Loucy (cell line): ENCODE data around the gene BPTF.
"Not testable (repeated sequence)": the region's sequence is repeated elsewhere in the genome, so short reads cannot be mapped to it uniquely, and the experiment has no call there.

Source experiments
- H2AFZ ChIP-seq: fragments of 200-600 bp; sonication (generic); 2 replicates; pipeline ENCODE4 v1.6.0; 2016; ENCODE audit warnings: antibody characterized with exemption, mild to moderate bottlenecking, low read length, moderate library complexity
- H3F3A ChIP-seq: fragments of 200-600 bp; 2 replicates; pipeline ENCODE4 v1.6.0; 2016; ENCODE audit warnings: antibody characterized with exemption, low read depth, mild to moderate bottlenecking
- H3K27me3 ChIP-seq: fragments of 200-600 bp; sonication (generic); 2 replicates; pipeline ENCODE4 v1.6.1; 2014; ENCODE audit warnings: low read length, mild to moderate bottlenecking; ENCODE audit not compliant: insufficient read depth, poor library complexity, severe bottlenecking
- H3K36me3 ChIP-seq: fragments of 200-600 bp; sonication (generic); 2 replicates; pipeline ENCODE4 v1.6.1; 2016; ENCODE audit warnings: low read length; ENCODE audit not compliant: insufficient read depth
- H3K4me1 ChIP-seq: fragments of 200-600 bp; sonication (generic); 2 replicates; pipeline ENCODE4 v1.5.1; 2014; ENCODE audit warnings: low read length, mild to moderate bottlenecking; ENCODE audit not compliant: insufficient read depth, poor library complexity, severe bottlenecking
- H3K4me2 ChIP-seq: fragments of 200-600 bp; sonication (generic); 2 replicates; pipeline ENCODE4 v1.6.0; 2014; ENCODE audit warnings: antibody characterized with exemption, low read length, low read depth, mild to moderate bottlenecking; ENCODE audit not compliant: poor library complexity, severe bottlenecking
- H3K4me3 ChIP-seq: fragments of 200-600 bp; sonication (generic); 2 replicates; pipeline ENCODE4 v1.5.1; 2014; ENCODE audit warnings: low read length, mild to moderate bottlenecking, mixed read lengths; ENCODE audit not compliant: poor library complexity, severe bottlenecking
- H3K79me2 ChIP-seq: fragments of 200-600 bp; sonication (generic); 2 replicates; pipeline ENCODE4 v1.6.1; 2014; ENCODE audit warnings: low read length; ENCODE audit not compliant: insufficient read depth
- H3K9ac ChIP-seq: fragments of 200-600 bp; sonication (generic); 2 replicates; pipeline ENCODE4 v1.6.0; 2014; ENCODE audit warnings: mild to moderate bottlenecking, low read depth, low read length, moderate library complexity; ENCODE audit not compliant: poor library complexity, severe bottlenecking
- H3K9me2 ChIP-seq: fragments of 200-600 bp; sonication (generic); replicated peaks from 2 replicates; pipeline ENCODE4 v1.6.1; 2016; ENCODE audit warnings: low read depth, low read length, mixed read lengths
- H3K9me3 ChIP-seq: fragments of 200-600 bp; sonication (generic); 2 replicates; pipeline ENCODE4 v1.6.1; 2014; ENCODE audit warnings: mild to moderate bottlenecking, antibody characterized with exemption, low read length, low read depth; ENCODE audit not compliant: insufficient read depth
- H4K20me1 ChIP-seq: fragments of 200-600 bp; sonication (generic); 2 replicates; pipeline ENCODE4 v1.6.0; 2014; ENCODE audit warnings: antibody characterized with exemption, low read length, mild to moderate bottlenecking; ENCODE audit not compliant: insufficient read depth, poor library complexity, severe bottlenecking
- EZH2phosphoT487 ChIP-seq: fragments of 200-600 bp; IDR thresholded peaks from 2 replicates; pipeline ENCODE4 v1.6.1; 2018; ENCODE audit warnings: antibody characterized with exemption, mild to moderate bottlenecking, moderate library complexity, borderline replicate concordance
- TF ChIP-seq, protein P1 (sequence below): fragments of 200-600 bp; sonication (generic); conservative IDR thresholded peaks from 2 replicates; pipeline ENCODE4 v1.5.1; 2014; ENCODE audit warnings: mild to moderate bottlenecking, antibody characterized with exemption, low read length

Gene BPTF

DNA sequence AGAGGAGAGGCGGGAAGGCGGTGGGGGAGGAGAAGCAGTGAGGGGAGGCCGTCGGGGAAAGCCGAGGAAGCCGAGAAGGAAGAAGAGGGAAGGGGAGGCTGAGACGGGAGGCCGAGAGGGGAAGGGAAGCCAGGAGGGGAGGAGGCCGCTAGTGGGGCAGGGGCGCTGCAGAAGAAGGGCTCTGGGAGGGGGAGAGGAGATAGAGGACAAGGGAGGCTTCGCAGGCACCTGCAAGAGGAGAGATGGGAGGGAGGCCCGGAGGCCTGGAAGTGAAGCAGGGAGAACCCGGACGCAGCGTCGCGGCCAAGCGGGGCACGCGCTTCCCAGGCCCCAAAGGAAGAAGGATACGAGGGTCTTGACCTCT lies 168.7 kb downstream of the BPTF start:
- Histone ChIP-seq H3K9ac (peak overlapping the region; percentile 92), H4K20me1 (no peaks in the 10 kb centered on the region), H3K36me3 (no peaks in the 10 kb centered on the region), H3K9me2 (no peaks in the 10 kb centered on the region), H2AFZ (peak overlapping the region; percentile 96), H3K4me3 (peak overlapping the region; percentile 97), H3K4me2 (peak overlapping the region; percentile 76), H3K9me3 (no peaks in the 10 kb centered on the region), H3K27me3 (no peaks in the 10 kb centered on the region), H3K79me2 (no peaks in the 10 kb centered on the region; the same call in 1 of the 2 replicates), H3K4me1 (peaks cover 10% of the 10 kb centered on the region), H3F3A (no peaks in the 10 kb centered on the region)
- TF ChIP-seq, protein P1, sequence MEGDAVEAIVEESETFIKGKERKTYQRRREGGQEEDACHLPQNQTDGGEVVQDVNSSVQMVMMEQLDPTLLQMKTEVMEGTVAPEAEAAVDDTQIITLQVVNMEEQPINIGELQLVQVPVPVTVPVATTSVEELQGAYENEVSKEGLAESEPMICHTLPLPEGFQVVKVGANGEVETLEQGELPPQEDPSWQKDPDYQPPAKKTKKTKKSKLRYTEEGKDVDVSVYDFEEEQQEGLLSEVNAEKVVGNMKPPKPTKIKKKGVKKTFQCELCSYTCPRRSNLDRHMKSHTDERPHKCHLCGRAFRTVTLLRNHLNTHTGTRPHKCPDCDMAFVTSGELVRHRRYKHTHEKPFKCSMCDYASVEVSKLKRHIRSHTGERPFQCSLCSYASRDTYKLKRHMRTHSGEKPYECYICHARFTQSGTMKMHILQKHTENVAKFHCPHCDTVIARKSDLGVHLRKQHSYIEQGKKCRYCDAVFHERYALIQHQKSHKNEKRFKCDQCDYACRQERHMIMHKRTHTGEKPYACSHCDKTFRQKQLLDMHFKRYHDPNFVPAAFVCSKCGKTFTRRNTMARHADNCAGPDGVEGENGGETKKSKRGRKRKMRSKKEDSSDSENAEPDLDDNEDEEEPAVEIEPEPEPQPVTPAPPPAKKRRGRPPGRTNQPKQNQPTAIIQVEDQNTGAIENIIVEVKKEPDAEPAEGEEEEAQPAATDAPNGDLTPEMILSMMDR, result no peak
- TF ChIP-seq EZH2phosphoT487, result no peak

DNA sequence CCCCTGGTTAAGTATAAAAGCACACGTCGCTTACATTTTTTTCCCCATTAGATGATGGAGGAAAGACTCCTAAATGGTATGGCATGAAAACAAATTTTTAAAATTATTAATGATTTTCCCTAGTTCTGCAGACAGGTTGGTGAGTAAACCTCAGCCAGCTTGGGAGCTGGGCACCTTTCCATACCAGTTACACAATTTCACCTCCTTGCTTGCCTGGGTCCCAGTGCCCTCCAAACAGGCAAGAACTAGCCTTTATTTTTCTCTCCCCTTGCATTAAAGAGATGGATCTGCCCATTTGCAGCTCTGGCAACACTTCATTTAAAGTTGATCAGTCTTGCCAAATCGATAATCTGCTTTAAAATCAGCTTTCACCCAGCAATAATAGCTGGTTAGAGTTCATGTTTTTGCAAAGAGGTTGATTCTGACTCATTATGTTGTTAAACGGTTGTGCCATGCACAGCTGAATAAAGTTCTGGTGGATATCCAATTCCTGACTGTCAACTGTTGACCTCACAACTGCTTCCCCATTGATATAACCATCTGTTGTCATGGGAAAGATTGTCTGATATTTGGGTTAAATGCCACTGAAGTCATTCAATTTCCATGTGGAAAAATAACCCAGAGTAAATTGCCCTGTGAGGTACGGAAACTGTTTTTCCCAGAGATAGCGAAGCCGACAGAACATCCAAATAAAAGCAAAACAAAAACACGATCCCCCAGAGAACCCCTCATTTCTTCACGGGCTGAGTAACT lies 169.7 kb downstream of the BPTF start:
- Histone ChIP-seq H3K4me1 (peaks cover 10% of the 10 kb centered on the region), H3K79me2 (no peaks in the 10 kb centered on the region; the same call in 1 of the 2 replicates), H3K27me3 (no peaks in the 10 kb centered on the region), H2AFZ (peak overlapping the region; percentile 13; the same call in 1 of the 2 replicates), H3F3A (no peaks in the 10 kb centered on the region), H4K20me1 (no peaks in the 10 kb centered on the region), H3K4me2 (peak overlapping the region; percentile 76), H3K9me2 (no peaks in the 10 kb centered on the region), H3K4me3 (peak overlapping the region; percentile 97), H3K9me3 (no peaks in the 10 kb centered on the region), H3K9ac (peak overlapping the region; percentile 30), H3K36me3 (no peaks in the 10 kb centered on the region)
- no peak for TF ChIP-seq EZH2phosphoT487
- TF ChIP-seq, protein P1, result no peak

DNA sequence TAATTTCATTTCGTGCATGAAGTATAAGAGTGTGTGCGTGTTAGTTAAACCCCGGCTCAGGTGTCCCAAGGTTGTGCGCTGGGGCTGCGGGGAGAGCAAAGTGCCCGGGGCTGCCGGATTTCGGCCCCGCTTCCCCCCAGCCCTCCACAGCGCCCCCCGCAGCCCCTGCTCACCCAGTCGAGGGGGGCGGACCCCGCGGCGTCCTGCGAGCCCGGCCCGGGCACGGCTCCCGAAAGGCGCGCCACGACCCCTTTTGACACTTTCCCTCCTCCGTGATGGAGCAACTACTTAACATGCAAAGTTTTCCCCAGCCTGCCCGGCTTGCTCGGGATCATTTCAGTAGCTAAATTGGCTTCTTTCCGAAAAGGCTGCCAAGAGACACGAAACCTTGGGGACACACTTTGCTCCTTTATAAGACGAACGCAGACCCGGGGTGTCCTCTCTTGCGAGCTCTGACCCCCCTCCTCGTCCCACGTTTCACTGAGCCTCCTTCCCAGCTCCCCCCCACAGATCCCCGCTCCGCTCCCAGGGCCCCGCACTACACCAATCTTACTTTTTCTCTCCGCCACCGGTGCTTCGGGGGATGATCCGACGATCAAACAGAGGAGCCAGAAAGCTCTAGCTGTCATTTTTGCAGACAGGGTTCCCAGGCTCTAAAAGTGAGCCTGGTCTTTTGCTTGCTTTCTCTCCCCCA lies 170.4 kb downstream of the BPTF start:
- H3K79me2 ChIP-seq, result no peaks in the 10 kb centered on the region; the same call in 1 of the 2 replicates
- H4K20me1 ChIP-seq, result no peaks in the 10 kb centered on the region
- no peaks in the 10 kb centered on the region for H3K9me3 ChIP-seq
- no peaks in the 10 kb centered on the region for H3K27me3 ChIP-seq
- no peaks in the 10 kb centered on the region for H3F3A ChIP-seq
- H3K4me2 ChIP-seq, result peak overlapping the region; percentile 76
- peak overlapping the region; percentile 13; the same call in 1 of the 2 replicates for H2AFZ ChIP-seq
- H3K4me3 ChIP-seq, result peak overlapping the region; percentile 97
- no peaks in the 10 kb centered on the region for H3K36me3 ChIP-seq
- peaks cover 10% of the 10 kb centered on the region for H3K4me1 ChIP-seq
- H3K9ac ChIP-seq, result peak overlapping the region; percentile 30
- no peaks in the 10 kb centered on the region for H3K9me2 ChIP-seq
- TF ChIP-seq EZH2phosphoT487, result no peak
- TF ChIP-seq, protein P1, result 0 out of 2 replicates have a peak, but pooled peaks have one; percentile 12

DNA sequence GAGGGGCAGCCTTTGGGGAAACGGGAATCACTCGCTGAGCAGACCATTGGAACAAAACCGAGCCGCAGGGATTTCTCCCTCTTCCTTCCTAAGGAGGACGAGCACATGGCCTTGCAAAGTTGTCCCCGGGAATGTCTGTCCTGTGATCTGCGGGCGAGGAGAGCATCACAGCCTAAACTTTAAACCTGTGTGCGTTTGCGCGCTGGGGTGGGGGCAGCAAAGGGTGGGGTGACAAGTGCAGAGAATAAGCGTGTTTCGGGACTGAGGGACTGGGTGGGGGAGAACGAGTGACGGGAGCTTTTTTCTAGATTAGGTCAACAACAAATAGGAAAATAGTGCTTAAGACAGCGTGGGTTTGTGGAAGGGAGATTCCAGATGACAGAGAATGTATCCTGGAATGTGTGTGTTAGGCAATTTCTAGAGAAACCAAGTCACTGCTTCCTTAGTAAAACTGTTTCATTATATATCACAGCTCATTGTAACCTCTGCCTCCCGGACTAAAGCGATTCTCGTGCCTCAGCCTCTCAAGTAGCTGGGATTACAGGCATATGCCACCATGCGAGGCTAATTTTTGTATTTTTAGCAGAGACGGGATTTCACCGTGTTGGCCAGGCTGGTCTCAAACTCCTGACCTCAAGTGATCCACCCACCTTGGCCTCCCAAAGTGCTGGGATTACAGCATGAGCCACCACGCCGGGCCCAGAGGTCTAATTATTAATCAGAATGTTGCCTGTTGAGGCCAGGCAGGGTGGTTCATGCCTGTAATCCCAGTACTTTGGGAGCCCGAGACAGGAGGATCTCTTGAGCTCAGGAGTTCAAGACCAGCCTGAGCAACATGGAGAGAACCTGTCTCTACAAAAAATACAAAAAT lies 171.2 kb downstream of the BPTF start, which contains the start of gene C17orf58:
TSS of gene C17orf58 (minus strand) at position 169 of the 871 bp plus-strand sequence. CDS start 271 bp downstream, outside the sequence.
- H3F3A ChIP-seq, H3K9me3 ChIP-seq, H3K9me2 ChIP-seq, H3K27me3 ChIP-seq, H3K79me2 ChIP-seq, H3K36me3 ChIP-seq, H4K20me1 ChIP-seq: not testable (repeated sequence)
- peaks cover 10% of the 10 kb centered on the region for H3K4me1 ChIP-seq
- H3K9ac ChIP-seq, result peak within 1 kb of the TSS; percentile 30
- H2AFZ ChIP-seq, result peak within 1 kb of the TSS; percentile 13; the same call in 1 of the 2 replicates
- H3K4me2 ChIP-seq, result peak within 1 kb of the TSS; percentile 76
- peak within 1 kb of the TSS; percentile 97 for H3K4me3 ChIP-seq
